H9 (cell line): ENCODE results near the gene CTIF. TPM values are rescaled to one million over a fixed set of nuclear protein-coding genes. Genes with fewer than 3 reads are reported as not detected.

Source experiments
- DNase-seq: peaks from one replicate; pipeline ENCODE4 v3.0.0-alpha.2; 2017
- H2AFZ ChIP-seq: one replicate; pipeline ENCODE4 v1.6.1; 2013; ENCODE audit warnings: mild to moderate bottlenecking, low read length, control low read depth, moderate library complexity
- H2AK5ac ChIP-seq: 2 replicates; pipeline ENCODE4 v1.6.1; 2013; ENCODE audit warnings: low read length, control low read depth, mixed read lengths; ENCODE audit not compliant: insufficient read length
- H2BK120ac ChIP-seq: one replicate; pipeline ENCODE4 v1.6.1; 2013; ENCODE audit warnings: low read depth, mild to moderate bottlenecking, low read length, control low read depth, inconsistent platforms; ENCODE audit not compliant: poor library complexity, severe bottlenecking
- H2BK12ac ChIP-seq: 2 replicates; pipeline ENCODE4 v1.6.1; 2013; ENCODE audit warnings: low read length, control low read depth, mixed read lengths, low read depth; ENCODE audit not compliant: insufficient read length
- H2BK15ac ChIP-seq: 2 replicates; pipeline ENCODE4 v1.6.1; 2013; ENCODE audit warnings: low read depth, low read length, control low read depth
- H2BK20ac ChIP-seq: one replicate; pipeline ENCODE4 v1.6.1; 2013; ENCODE audit warnings: low read depth, mild to moderate bottlenecking, low read length, control low read depth, inconsistent platforms; ENCODE audit not compliant: poor library complexity, severe bottlenecking
- H2BK5ac ChIP-seq: 2 replicates; pipeline ENCODE4 v1.6.1; 2013; ENCODE audit warnings: low read length, control low read depth, mixed read lengths; ENCODE audit not compliant: insufficient read length
- H3K14ac ChIP-seq: 2 replicates; pipeline ENCODE4 v1.6.1; 2013; ENCODE audit warnings: low read length, control low read depth; ENCODE audit not compliant: insufficient read depth
- H3K18ac ChIP-seq: 2 replicates; pipeline ENCODE4 v1.6.1; 2013; ENCODE audit warnings: low read depth, mild to moderate bottlenecking, mixed read lengths, low read length, control low read depth; ENCODE audit not compliant: insufficient read length
- H3K23ac ChIP-seq: 2 replicates; pipeline ENCODE4 v1.6.1; 2013; ENCODE audit warnings: low read length, control low read depth, mixed read lengths, low read depth; ENCODE audit not compliant: insufficient read length
- H3K23me2 ChIP-seq: 2 replicates; pipeline ENCODE4 v1.6.1; 2013; ENCODE audit warnings: low read depth, mild to moderate bottlenecking, mixed read lengths, low read length, control low read depth; ENCODE audit not compliant: insufficient read length, poor library complexity, severe bottlenecking
- H3K27ac ChIP-seq: 2 replicates; pipeline ENCODE4 v1.5.1; 2013; ENCODE audit warnings: low read length, control low read depth, mixed read lengths, low read depth; ENCODE audit not compliant: insufficient read length
- H3K27me3 ChIP-seq: 2 replicates; pipeline ENCODE4 v1.6.1; 2013; ENCODE audit warnings: low read length, control low read depth, inconsistent platforms; ENCODE audit not compliant: insufficient read depth
- H3K4ac ChIP-seq: 2 replicates; pipeline ENCODE4 v1.6.1; 2013; ENCODE audit warnings: low read depth, mild to moderate bottlenecking, control low read depth, inconsistent platforms, low read length, moderate library complexity
- H3K4me1 ChIP-seq: 2 replicates; pipeline ENCODE4 v1.6.1; 2013; ENCODE audit warnings: low read length, control low read depth, inconsistent platforms; ENCODE audit not compliant: insufficient read depth
- H3K4me2 ChIP-seq: 2 replicates; pipeline ENCODE4 v1.6.1; 2013; ENCODE audit warnings: low read length, control low read depth, mixed read lengths; ENCODE audit not compliant: insufficient read length, insufficient read depth
- H3K56ac ChIP-seq: 2 replicates; pipeline ENCODE4 v1.6.1; 2013; ENCODE audit warnings: low read depth, mild to moderate bottlenecking, mixed read lengths, low read length, control low read depth; ENCODE audit not compliant: insufficient read length
- H3K79me1 ChIP-seq: 2 replicates; pipeline ENCODE4 v1.6.1; 2013; ENCODE audit warnings: low read depth, mild to moderate bottlenecking, moderate library complexity, low read length, control low read depth, inconsistent platforms; ENCODE audit not compliant: insufficient read depth, poor library complexity, severe bottlenecking
- H3K79me2 ChIP-seq: 2 replicates; pipeline ENCODE4 v1.6.1; 2013; ENCODE audit warnings: low read length, control low read depth, inconsistent platforms; ENCODE audit not compliant: insufficient read depth
- H3K9ac ChIP-seq: 2 replicates; pipeline ENCODE4 v1.6.1; 2013; ENCODE audit warnings: low read length, control low read depth, mixed read lengths; ENCODE audit not compliant: insufficient read length; ENCODE audit errors: extremely low read depth
- H3K9me3 ChIP-seq: one replicate; pipeline ENCODE4 v1.6.1; 2013; ENCODE audit warnings: low read depth, low read length, inconsistent platforms; ENCODE audit not compliant: control insufficient read depth
- H3T11ph ChIP-seq: one replicate; pipeline ENCODE4 v1.6.1; 2013; ENCODE audit warnings: mild to moderate bottlenecking, low read length, control low read depth, inconsistent platforms
- H4K20me1 ChIP-seq: one replicate; pipeline ENCODE4 v1.6.1; 2013; ENCODE audit not compliant: control insufficient read depth, insufficient read length, insufficient read depth
- H4K5ac ChIP-seq: 2 replicates; pipeline ENCODE4 v1.6.1; 2013; ENCODE audit warnings: low read depth, mild to moderate bottlenecking, mixed read lengths, low read length, control low read depth; ENCODE audit not compliant: insufficient read length
- H4K8ac ChIP-seq: replicated peaks from 2 replicates; pipeline ENCODE4 v1.6.1; 2013; ENCODE audit warnings: low read length, control low read depth, mixed read lengths, low read depth; ENCODE audit not compliant: insufficient read length
- H4K91ac ChIP-seq: 2 replicates; pipeline ENCODE4 v1.6.1; 2013; ENCODE audit warnings: low read depth, mild to moderate bottlenecking, moderate library complexity, mixed read lengths, low read length, control low read depth; ENCODE audit not compliant: insufficient read length
- H3K27ac Mint-ChIP-seq, 3 experiments: 2 replicates in 2 of 3; 3 replicates in 1 of 3; pipeline ENCODE4 v1.8.0; 2020 to 2021; ENCODE audit warnings: mixed read lengths in 3 of 3, mild to moderate bottlenecking in 1 of 3, moderate library complexity in 1 of 3
- H3K27me3 Mint-ChIP-seq: 2 replicates; pipeline ENCODE4 v1.8.0; 2021; ENCODE audit warnings: low read depth, mild to moderate bottlenecking, moderate library complexity, mixed read lengths
- H3K36me3 Mint-ChIP-seq, 3 experiments: 2 replicates in 2 of 3; 3 replicates in 1 of 3; pipeline ENCODE4 v1.8.0; 2020 to 2021; ENCODE audit warnings: low read depth in 3 of 3, mixed read lengths in 3 of 3; ENCODE audit not compliant: insufficient read depth in 1 of 3
- H3K4me1 Mint-ChIP-seq, 2 experiments: 2 replicates each; pipeline ENCODE4 v1.8.0; 2020; ENCODE audit warnings: mixed read lengths in 2 of 2
- H3K4me3 Mint-ChIP-seq, 2 experiments: 2 replicates in 1 of 2; 3 replicates in 1 of 2; pipeline ENCODE4 v1.8.0; 2020 to 2021; ENCODE audit warnings: mild to moderate bottlenecking in 2 of 2, mixed read lengths in 2 of 2, moderate library complexity in 1 of 2
- H3K9me3 Mint-ChIP-seq, 2 experiments: 2 replicates in 1 of 2; 3 replicates in 1 of 2; pipeline ENCODE4 v1.8.0; 2020; ENCODE audit warnings: mild to moderate bottlenecking in 2 of 2, mixed read lengths in 2 of 2, moderate library complexity in 1 of 2
- WGBS: extraction: QIAGEN DNeasy Blood & Tissue Kit; methylation state at CpG from one replicate; pipeline ENCODE4 v1.1.7; 2013; ENCODE audit warnings: missing lambda C conversion rate, low lambda C conversion rate, mixed read lengths; ENCODE audit not compliant: insufficient read length; ENCODE audit errors: extremely low coverage; 5-methylcytosine and 5-hydroxymethylcytosine counted together
- total RNA-seq: library from RNA; stranded (reverse); gene quantifications from 2 replicates; pipeline ENCODE4 v1.2.1, GENCODE V29; 2021
- TF ChIP-seq, protein P1 (sequence below): fragments of 200-600 bp; sonication (generic); conservative IDR thresholded peaks from 3 replicates; pipeline ENCODE4 v1.8.0; 2021; ENCODE audit warnings: antibody characterized with exemption, mild to moderate bottlenecking

CTIF gene
- total RNA-seq, 1 experiment from 2014 or later: 15.8 TPM

DNA sequence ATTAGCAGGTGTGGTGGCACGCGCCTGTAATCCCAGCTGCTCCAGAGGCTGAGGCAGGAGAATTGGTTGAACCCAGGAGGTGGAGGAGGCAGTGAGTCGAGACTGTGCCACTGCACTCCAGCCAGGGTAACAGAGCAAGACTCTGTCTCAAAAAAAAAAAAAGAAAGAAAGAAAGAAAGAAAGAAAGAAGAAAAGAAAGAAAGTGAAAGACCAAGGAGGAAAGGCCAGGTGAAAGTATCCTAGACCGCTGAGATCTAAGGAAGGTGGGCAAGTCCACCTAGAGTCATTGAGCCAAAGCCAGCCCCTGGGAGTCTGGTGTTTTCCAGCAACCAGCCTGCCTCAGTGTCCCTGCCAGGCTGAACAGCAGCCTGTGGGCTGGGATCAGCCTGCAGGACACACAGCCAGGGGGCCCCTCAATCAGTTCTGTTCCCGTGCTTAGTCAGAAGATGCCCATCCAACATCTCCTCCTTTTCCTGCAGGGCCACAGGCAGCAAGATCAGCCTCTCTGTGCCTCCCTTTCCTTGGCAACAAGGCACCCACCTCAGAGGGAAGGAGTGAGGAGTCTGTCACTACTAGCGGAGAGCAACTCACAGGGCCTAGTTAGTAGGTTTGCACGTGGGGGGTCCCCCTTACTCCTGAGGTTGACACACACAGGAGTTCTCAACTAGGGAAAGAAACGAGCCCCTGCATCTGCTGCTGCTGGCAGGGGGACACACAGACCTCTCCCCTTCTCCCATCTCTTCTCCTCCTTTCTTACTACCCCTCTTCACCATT, 347.9 kb downstream of the CTIF start:
- Histone ChIP-seq H2AK5ac (no peak overlapping the region), H4K20me1 (no peaks in the 10 kb centered on the region), H3K9ac (no peak overlapping the region), H2AFZ (no peak overlapping the region), H2BK5ac (no peak overlapping the region), H3K56ac (no peak overlapping the region), H3K14ac (no peak overlapping the region), H3K79me2 (no peaks in the 10 kb centered on the region), H2BK20ac (no peak overlapping the region), H2BK15ac (no peak overlapping the region), H2BK12ac (no peak overlapping the region), H3K27ac (no peak overlapping the region), H3K23me2 (no peaks in the 10 kb centered on the region), H3K27me3 (no peaks in the 10 kb centered on the region), H4K5ac (no peak overlapping the region), H4K8ac (no peak overlapping the region), H3K4me2 (no peak overlapping the region), H3K9me3 (no peaks in the 10 kb centered on the region), H3K79me1 (no peaks in the 10 kb centered on the region), H3K4me1 (peaks cover 3% of the 10 kb centered on the region; the same call in 1 of the 2 replicates), H3K18ac (no peak overlapping the region), H2BK120ac (no peak overlapping the region), H4K91ac (no peak overlapping the region), H3K23ac (no peak overlapping the region), H3K4ac (no peak overlapping the region), H3T11ph (no peak overlapping the region)
- TF ChIP-seq, protein P1, sequence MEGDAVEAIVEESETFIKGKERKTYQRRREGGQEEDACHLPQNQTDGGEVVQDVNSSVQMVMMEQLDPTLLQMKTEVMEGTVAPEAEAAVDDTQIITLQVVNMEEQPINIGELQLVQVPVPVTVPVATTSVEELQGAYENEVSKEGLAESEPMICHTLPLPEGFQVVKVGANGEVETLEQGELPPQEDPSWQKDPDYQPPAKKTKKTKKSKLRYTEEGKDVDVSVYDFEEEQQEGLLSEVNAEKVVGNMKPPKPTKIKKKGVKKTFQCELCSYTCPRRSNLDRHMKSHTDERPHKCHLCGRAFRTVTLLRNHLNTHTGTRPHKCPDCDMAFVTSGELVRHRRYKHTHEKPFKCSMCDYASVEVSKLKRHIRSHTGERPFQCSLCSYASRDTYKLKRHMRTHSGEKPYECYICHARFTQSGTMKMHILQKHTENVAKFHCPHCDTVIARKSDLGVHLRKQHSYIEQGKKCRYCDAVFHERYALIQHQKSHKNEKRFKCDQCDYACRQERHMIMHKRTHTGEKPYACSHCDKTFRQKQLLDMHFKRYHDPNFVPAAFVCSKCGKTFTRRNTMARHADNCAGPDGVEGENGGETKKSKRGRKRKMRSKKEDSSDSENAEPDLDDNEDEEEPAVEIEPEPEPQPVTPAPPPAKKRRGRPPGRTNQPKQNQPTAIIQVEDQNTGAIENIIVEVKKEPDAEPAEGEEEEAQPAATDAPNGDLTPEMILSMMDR: no peak
- Mint-ChIP-seq H3K36me3 (no peaks in the 10 kb centered on the region), H3K27me3 (peaks cover 11% of the 10 kb centered on the region), H3K4me1 (peaks cover 25 to 35% of the 10 kb centered on the region in 2 experiments), H3K27ac (peak overlapping the region in 1 of 3 experiments; percentile 30; a peak in 2 of 7 replicates), H3K4me3 (no peak overlapping the region), H3K9me3 (peaks cover 0 to 3% of the 10 kb centered on the region in 2 experiments; a peak in 1 of 5 replicates)
- no peak for DNase-seq
- WGBS: no CpG with 5 or more reads among the region's 8 CpGs
